Uterus (tissue), 4 donors: Measurements from ENCODE around the gene IFNL4. TPM values are rescaled to one million over a fixed set of nuclear protein-coding genes. Genes with fewer than 3 reads are reported as not detected.
"Not testable (repeated sequence)": the region's sequence is repeated elsewhere in the genome, so short reads cannot be mapped to it uniquely, and the experiment has no call there.

ENCODE experiments used
- DNase-seq, 2 donors: peaks; one replicate each; pipeline ENCODE4 v3.0.0-alpha.2; 2019 to 2020
- H3K27ac ChIP-seq, 2 donors: fragments of 200-600 bp; sonication (generic); 1 replicate in 1 of 2; 2 replicates in 1 of 2; pipeline ENCODE4 v1.5.1; 2016 to 2018
- H3K27me3 ChIP-seq, 2 donors: fragments of 200-600 bp; sonication (generic); one replicate each; pipeline ENCODE4 v1.5.1; 2018 to 2019; ENCODE audit warnings: control low read depth in 1 of 2
- H3K36me3 ChIP-seq, 2 donors: fragments of 200-600 bp; sonication (generic); one replicate each; pipeline ENCODE4 v1.5.1; 2019; ENCODE audit warnings: control low read depth in 1 of 2
- H3K4me1 ChIP-seq, 2 donors: fragments of 200-600 bp; sonication (generic); one replicate each; pipeline ENCODE4 v1.5.1; 2018 to 2019; ENCODE audit warnings: control low read depth in 1 of 2
- H3K4me3 ChIP-seq, 2 donors: fragments of 200-600 bp; sonication (generic); 1 replicate in 1 of 2; 2 replicates in 1 of 2; pipeline ENCODE4 v1.5.1; 2018 to 2019; ENCODE audit warnings: mild to moderate bottlenecking in 1 of 2
- H3K9me3 ChIP-seq, 2 donors: fragments of 200-600 bp; sonication (generic); one replicate each; pipeline ENCODE4 v1.5.1; 2019; ENCODE audit warnings: control low read depth in 1 of 2
- POLR2A ChIP-seq, 2 donors: fragments of 450-650 bp; IDR thresholded peaks; one replicate each; pipeline ENCODE4 v1.6.1; 2016; ENCODE audit warnings: antibody characterized with exemption in 2 of 2, mild to moderate bottlenecking in 1 of 2, moderate library complexity in 1 of 2
- intact Hi-C: fragments of 100-400 bp; cut with DNase I; formaldehyde crosslinking; loops from one replicate; pipeline ENCODE4 v1.15.1; 2023; ENCODE audit warnings: low total_unique reads
- total RNA-seq, 4 donors: library from RNA; depleted of rRNA in 3 of 4; stranded (reverse); fragments of >200 nt in 3 of 4; gene quantifications; one replicate each; pipeline versions ENCODE4 v1.1.0 to v1.2.4, GENCODE V29; 2014 to 2023
- TF ChIP-seq, protein P1 (sequence below), 4 experiments: fragments of 200-600 bp in 2 of 4; fragments of 450-650 bp in 2 of 4; sonication (generic) in 2 of 4; IDR thresholded peaks; one replicate each; pipeline ENCODE4 v1.5.1; 2016 to 2019; ENCODE audit warnings: antibody characterized with exemption in 4 of 4, mild to moderate bottlenecking in 2 of 4, moderate library complexity in 1 of 4
- donor health status: DM: yes; HTN: yes; CAD: no.

Gene IFNL4
- total RNA-seq, 4 donors from 2014 or later = 0.90 TPM; not detected in 3

DNA sequence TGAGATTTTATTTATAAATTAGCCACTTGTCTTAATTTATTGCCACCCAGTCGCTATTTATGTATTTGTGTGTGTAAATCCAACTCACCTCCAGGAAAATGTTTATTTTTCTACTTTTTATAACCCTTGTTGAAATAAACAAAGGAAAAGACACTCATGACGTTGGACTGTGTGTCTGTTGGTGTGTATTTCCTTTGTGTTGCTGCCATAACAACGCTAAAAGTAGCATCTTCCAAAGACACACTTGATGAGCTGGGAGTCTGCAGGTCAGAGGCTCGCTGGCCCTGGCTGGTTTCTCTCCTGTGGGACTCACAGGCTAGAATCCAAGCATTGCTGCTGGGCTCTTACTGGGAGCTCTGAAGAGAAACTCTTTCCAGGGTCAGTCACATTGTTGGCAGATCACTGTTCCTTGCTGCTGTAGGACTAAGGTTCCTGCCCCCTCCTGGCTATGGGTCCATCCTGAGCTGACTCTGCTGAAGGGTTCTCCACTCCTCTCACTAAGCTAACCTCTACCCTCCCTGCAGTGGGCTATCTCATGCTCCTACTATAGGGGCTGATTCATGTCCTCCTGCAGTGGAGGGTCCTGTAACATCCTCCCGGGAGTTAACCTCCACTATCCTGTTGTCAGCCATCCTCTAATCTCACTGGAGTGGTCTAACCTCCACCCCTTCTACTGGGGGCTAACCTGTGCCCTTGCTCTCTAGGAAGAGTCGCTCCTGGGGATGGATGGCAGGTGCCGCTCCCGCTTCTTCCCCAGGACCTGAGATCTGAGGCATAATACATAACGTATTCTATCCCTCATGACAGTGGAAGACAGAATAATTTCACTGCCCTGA lies 21.6 kb upstream of the IFNL4 start:
- TF ChIP-seq POLR2A (IDR thresholded peaks at IDR 0.05) = no peak
- TF ChIP-seq, protein P1, sequence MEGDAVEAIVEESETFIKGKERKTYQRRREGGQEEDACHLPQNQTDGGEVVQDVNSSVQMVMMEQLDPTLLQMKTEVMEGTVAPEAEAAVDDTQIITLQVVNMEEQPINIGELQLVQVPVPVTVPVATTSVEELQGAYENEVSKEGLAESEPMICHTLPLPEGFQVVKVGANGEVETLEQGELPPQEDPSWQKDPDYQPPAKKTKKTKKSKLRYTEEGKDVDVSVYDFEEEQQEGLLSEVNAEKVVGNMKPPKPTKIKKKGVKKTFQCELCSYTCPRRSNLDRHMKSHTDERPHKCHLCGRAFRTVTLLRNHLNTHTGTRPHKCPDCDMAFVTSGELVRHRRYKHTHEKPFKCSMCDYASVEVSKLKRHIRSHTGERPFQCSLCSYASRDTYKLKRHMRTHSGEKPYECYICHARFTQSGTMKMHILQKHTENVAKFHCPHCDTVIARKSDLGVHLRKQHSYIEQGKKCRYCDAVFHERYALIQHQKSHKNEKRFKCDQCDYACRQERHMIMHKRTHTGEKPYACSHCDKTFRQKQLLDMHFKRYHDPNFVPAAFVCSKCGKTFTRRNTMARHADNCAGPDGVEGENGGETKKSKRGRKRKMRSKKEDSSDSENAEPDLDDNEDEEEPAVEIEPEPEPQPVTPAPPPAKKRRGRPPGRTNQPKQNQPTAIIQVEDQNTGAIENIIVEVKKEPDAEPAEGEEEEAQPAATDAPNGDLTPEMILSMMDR (IDR thresholded peaks at IDR 0.05) = no peak
- H3K27ac ChIP-seq = no peak overlapping the region
- H3K4me3 ChIP-seq = no peak overlapping the region
- no peaks in the 10 kb centered on the region for H3K27me3 ChIP-seq
- H3K36me3 ChIP-seq = no peaks in the 10 kb centered on the region
- H3K9me3 ChIP-seq = no peaks in the 10 kb centered on the region
- no peaks in the 10 kb centered on the region for H3K4me1 ChIP-seq
- intact Hi-C loops = no loop called here
- DNase-seq = no peak

DNA sequence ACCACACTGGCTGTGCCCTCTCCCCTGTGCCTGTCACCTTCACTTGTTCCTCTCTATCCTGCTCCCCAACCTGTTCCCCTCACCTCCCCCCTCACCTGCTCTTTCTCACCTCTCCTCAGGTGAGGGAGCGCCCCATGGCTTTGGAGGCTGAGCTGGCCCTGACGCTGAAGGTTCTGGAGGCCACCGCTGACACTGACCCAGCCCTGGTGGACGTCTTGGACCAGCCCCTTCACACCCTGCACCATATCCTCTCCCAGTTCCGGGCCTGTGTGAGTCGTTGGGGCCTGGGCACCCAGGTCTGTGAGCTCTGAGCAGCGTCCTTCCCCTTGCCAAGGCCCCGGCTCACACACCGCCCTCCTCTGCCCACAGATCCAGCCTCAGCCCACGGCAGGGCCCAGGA lies 20.7 kb upstream of the IFNL4 start:
- intact Hi-C loops, H3K36me3 ChIP-seq, H3K27ac ChIP-seq, H3K27me3 ChIP-seq, H3K9me3 ChIP-seq, H3K4me1 ChIP-seq, H3K4me3 ChIP-seq, DNase-seq: not testable (repeated sequence)

GRCh38 chr19:39268531-39269223 lies 20.0 kb upstream of the IFNL4 start:
- H3K27ac ChIP-seq, DNase-seq, H3K9me3 ChIP-seq, H3K4me3 ChIP-seq, H3K27me3 ChIP-seq, H3K4me1 ChIP-seq, H3K36me3 ChIP-seq, intact Hi-C loops: not testable (repeated sequence)

DNA sequence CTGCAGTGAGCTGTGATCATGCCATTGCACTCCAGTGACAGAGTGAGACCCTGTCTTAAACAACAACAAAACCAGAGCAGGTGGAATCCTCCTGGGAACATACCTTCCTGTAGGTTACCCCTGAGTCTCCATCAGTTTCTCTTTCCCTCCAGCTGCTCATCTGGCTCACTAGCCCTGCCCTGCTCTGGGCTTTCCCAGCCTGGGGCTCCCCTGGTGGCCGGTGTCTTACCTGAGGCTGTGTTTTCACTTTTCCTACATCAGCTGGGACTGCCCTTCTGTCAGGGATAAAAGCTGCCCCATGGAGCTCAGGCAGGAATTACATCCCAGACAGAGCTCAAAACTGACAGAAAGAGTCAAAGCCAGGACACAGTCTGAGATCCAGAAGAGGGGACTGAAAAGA lies 19.4 kb upstream of the IFNL4 start, which contains the start of gene IFNL2:
Gene IFNL2, plus strand, starts transcription at position 312 of the 400 bp plus-strand sequence. CDS start 173 bp downstream, outside the sequence.
- H3K36me3 ChIP-seq, DNase-seq, H3K27ac ChIP-seq, intact Hi-C loops, H3K9me3 ChIP-seq, H3K4me1 ChIP-seq, H3K4me3 ChIP-seq, H3K27me3 ChIP-seq: not testable (repeated sequence)

GRCh38 chr19:39265321-39265916 lies 16.8 kb upstream of the IFNL4 start:
- Histone ChIP-seq H3K9me3 (no peaks in the 10 kb centered on the region), H3K4me1 (no peaks in the 10 kb centered on the region), H3K4me3 (no peak overlapping the region), H3K27me3 (peaks cover 0 to 5% of the 10 kb centered on the region in 2 donors), H3K36me3 (no peaks in the 10 kb centered on the region), H3K27ac (no peak overlapping the region)
- no peak for DNase-seq
- intact Hi-C loops = no loop called here
- TF ChIP-seq, protein P1 (IDR thresholded peaks at IDR 0.05) = no peak
- no peak for TF ChIP-seq POLR2A (IDR thresholded peaks at IDR 0.05)

- H3K27me3 ChIP-seq = peaks cover 0 to 5% of the 10 kb centered on the region in 2 donors
- no peak overlapping the region for H3K27ac ChIP-seq
- H3K9me3 ChIP-seq = no peaks in the 10 kb centered on the region
- TF ChIP-seq POLR2A (IDR thresholded peaks at IDR 0.05) = no peak
- TF ChIP-seq, protein P1 (IDR thresholded peaks at IDR 0.05) = no peak
- no peaks in the 10 kb centered on the region for H3K4me1 ChIP-seq
- no peak overlapping the region for H3K4me3 ChIP-seq
- DNase-seq = no peak
- H3K36me3 ChIP-seq = no peaks in the 10 kb centered on the region
- intact Hi-C loops = no loop called here
Measured at GRCh38 chr19:39264306-39265290, 15.9 kb upstream of the IFNL4 start.
